Vagina (tissue), 2 donors: ENCODE results near the gene SCN5A. TPM values are rescaled to one million over a fixed set of nuclear protein-coding genes. Genes with fewer than 3 reads are reported as not detected.

Source experiments
- DNase-seq, 2 donors: peaks; one replicate each; pipeline ENCODE4 v3.0.0-alpha.2; 2017; ENCODE audit errors: extremely low spot score in 2 of 2
- H3K27ac ChIP-seq: fragments of 200-600 bp; sonication (generic); one replicate; pipeline ENCODE4 v1.5.1; 2019
- H3K27me3 ChIP-seq: fragments of 200-600 bp; sonication (generic); one replicate; pipeline ENCODE4 v1.5.1; 2019
- H3K36me3 ChIP-seq, 2 donors: fragments of 200-600 bp; sonication (generic); one replicate each; pipeline ENCODE4 v1.5.1; 2017 to 2019
- H3K4me1 ChIP-seq: fragments of 200-600 bp; sonication (generic); one replicate; pipeline ENCODE4 v1.5.1; 2019
- H3K4me3 ChIP-seq, 2 donors: fragments of 200-600 bp; sonication (generic); 1 replicate in 1 of 2; 2 replicates in 1 of 2; pipeline ENCODE4 v1.5.1; 2016 to 2019
- H3K9me3 ChIP-seq: fragments of 200-600 bp; sonication (generic); one replicate; pipeline ENCODE4 v1.5.1; 2019
- POLR2A ChIP-seq, 2 donors: fragments of 450-650 bp; IDR thresholded peaks; one replicate each; pipeline ENCODE4 v1.6.1; 2017; ENCODE audit warnings: antibody characterized with exemption in 2 of 2, mild to moderate bottlenecking in 2 of 2, moderate library complexity in 2 of 2
- POLR2AphosphoS5 ChIP-seq, 2 donors: sonication (generic); formaldehyde crosslinking; IDR thresholded peaks; one replicate each; pipeline ENCODE4 v1.9.0; 2017; ENCODE audit warnings: antibody characterized with exemption in 2 of 2, mild to moderate bottlenecking in 2 of 2, low read depth in 1 of 2; ENCODE audit not compliant: insufficient read depth in 1 of 2
- intact Hi-C: fragments of 100-400 bp; cut with DNase I; formaldehyde crosslinking; loops from one replicate; pipeline ENCODE4 v1.15.1; 2023
- total RNA-seq: library from RNA; depleted of rRNA; stranded (reverse); fragments of >200 nt; gene quantifications from one replicate; pipeline ENCODE4 v1.2.3, GENCODE V29; 2016
- TF ChIP-seq, protein P1 (sequence below), 3 experiments: fragments of 450-650 bp in 2 of 3; fragments of 200-600 bp in 1 of 3; sonication (generic) in 1 of 3; IDR thresholded peaks; one replicate each; pipeline ENCODE4 v1.5.1; 2017 to 2019; ENCODE audit warnings: antibody characterized with exemption in 3 of 3, mild to moderate bottlenecking in 2 of 3, moderate library complexity in 2 of 3

The SCN5A gene
- total RNA-seq, 1 donor from 2014 or later: 9.3 TPM

DNA sequence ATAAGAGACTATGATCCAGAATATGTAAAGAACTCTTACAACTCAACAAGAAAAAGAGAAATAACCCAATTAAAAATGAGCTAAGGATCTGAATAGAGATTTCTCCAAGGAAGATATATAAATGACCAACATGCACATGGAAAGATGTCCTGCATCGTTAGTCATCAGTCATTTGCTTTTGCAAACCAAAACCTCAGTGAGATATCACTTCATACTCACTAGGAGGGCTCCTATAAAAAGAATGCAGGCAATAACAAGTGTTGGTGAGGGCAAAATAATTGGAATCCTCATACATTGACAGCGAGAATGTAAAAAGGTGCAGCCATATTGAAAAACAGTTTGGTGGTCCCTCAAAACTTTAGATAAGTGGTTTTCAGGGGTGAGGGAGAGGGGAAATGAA lies 96.4 kb downstream of the SCN5A start:
- Histone ChIP-seq H3K4me3 (no peak overlapping the region), H3K9me3 (no peaks in the 10 kb centered on the region), H3K27ac (no peak overlapping the region), H3K36me3 (no peaks in the 10 kb centered on the region), H3K27me3 (no peaks in the 10 kb centered on the region), H3K4me1 (no peaks in the 10 kb centered on the region)
- TF ChIP-seq, protein P1, sequence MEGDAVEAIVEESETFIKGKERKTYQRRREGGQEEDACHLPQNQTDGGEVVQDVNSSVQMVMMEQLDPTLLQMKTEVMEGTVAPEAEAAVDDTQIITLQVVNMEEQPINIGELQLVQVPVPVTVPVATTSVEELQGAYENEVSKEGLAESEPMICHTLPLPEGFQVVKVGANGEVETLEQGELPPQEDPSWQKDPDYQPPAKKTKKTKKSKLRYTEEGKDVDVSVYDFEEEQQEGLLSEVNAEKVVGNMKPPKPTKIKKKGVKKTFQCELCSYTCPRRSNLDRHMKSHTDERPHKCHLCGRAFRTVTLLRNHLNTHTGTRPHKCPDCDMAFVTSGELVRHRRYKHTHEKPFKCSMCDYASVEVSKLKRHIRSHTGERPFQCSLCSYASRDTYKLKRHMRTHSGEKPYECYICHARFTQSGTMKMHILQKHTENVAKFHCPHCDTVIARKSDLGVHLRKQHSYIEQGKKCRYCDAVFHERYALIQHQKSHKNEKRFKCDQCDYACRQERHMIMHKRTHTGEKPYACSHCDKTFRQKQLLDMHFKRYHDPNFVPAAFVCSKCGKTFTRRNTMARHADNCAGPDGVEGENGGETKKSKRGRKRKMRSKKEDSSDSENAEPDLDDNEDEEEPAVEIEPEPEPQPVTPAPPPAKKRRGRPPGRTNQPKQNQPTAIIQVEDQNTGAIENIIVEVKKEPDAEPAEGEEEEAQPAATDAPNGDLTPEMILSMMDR (IDR thresholded peaks at IDR 0.05): no peak
- TF ChIP-seq POLR2A (IDR thresholded peaks at IDR 0.05): no peak
- no peak for TF ChIP-seq POLR2AphosphoS5 (IDR thresholded peaks at IDR 0.05; ENCODE audit: insufficient read depth in 1 of 2, low read depth in 1 of 2)
- no peak for DNase-seq
- intact Hi-C loops: no loop called here

DNA sequence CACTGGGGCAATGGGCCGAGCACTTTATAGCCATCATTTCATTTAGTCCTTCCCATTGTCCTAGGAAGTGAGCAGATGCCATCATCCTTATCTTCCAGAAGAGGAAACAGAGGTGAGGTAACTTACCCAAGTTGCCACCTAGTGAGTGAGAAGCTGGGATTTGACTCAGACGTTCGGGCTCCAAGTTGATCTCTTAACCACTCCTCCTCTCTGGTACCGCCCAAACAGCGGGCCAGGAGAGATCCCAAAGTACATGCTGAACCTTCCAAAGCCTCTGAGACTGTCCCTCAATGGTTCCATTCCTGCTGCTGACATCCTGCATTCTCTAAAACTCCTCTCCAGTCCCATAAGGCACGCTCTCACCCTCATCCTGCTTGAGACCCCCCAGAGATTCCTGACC lies 97.1 kb downstream of the SCN5A start:
- intact Hi-C loops: no loop called here
- no peak overlapping the region for H3K27ac ChIP-seq
- DNase-seq: peak in 1 of 2 donors; percentile 72
- TF ChIP-seq POLR2A (IDR thresholded peaks at IDR 0.05) (no peak), POLR2AphosphoS5 (IDR thresholded peaks at IDR 0.05; ENCODE audit: insufficient read depth in 1 of 2, low read depth in 1 of 2) (no peak)
- TF ChIP-seq, protein P1 (IDR thresholded peaks at IDR 0.05): no peak
- no peaks in the 10 kb centered on the region for H3K9me3 ChIP-seq
- no peak overlapping the region for H3K4me3 ChIP-seq
- no peaks in the 10 kb centered on the region for H3K4me1 ChIP-seq
- H3K27me3 ChIP-seq: no peaks in the 10 kb centered on the region
- no peaks in the 10 kb centered on the region for H3K36me3 ChIP-seq

DNA sequence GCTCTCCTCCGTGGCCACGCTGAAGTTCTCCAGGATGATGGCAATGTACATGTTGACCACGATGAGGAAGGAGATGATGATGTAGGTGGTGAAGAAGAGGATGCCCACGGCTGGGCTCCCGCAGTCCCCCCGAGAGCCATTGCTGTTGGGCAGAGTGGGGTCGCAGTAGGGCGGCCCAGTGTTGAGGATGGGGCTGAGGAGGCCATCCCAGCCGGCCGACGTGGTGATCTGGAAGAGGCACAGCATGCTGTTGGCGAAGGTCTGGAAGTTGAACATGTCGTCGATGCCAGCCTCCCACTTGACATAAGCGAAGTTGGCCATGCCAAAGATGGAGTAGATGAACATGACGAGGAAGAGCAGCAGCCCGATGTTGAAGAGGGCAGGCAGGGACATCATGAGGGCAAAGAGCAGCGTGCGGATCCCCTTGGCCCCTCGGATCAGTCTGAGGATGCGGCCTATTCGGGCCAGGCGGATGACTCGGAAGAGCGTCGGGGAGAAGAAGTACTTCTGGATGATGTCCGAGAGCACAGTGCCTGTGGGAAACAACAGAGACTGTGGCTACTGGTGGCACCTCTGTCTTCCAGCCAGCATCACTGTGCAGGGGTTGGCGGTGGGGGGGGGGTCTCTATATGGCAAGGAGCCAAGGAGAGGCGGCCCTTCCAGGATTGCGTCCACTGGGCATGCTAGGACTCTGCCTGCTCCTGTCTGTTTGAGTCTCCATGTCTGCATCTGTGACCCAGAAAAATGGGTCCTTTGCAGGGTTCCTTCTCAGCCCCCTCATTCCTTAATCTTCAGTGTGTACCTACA lies 98.3 kb downstream of the SCN5A start:
- Histone ChIP-seq H3K36me3 (no peaks in the 10 kb centered on the region), H3K27me3 (no peaks in the 10 kb centered on the region), H3K4me1 (no peaks in the 10 kb centered on the region), H3K4me3 (no peak overlapping the region), H3K9me3 (no peaks in the 10 kb centered on the region), H3K27ac (no peak overlapping the region)
- DNase-seq: peak in 1 of 2 donors; percentile 88
- no peak for TF ChIP-seq POLR2A (IDR thresholded peaks at IDR 0.05)
- TF ChIP-seq, protein P1 (IDR thresholded peaks at IDR 0.05): no peak
- no peak for TF ChIP-seq POLR2AphosphoS5 (IDR thresholded peaks at IDR 0.05; ENCODE audit: insufficient read depth in 1 of 2, low read depth in 1 of 2)
- intact Hi-C loops: no loop called here

GRCh38 chr3:38549957-38550840 lies 99.3 kb downstream of the SCN5A start:
- H3K27me3 ChIP-seq: no peaks in the 10 kb centered on the region
- intact Hi-C loops: no loop called here
- no peak overlapping the region for H3K27ac ChIP-seq
- H3K36me3 ChIP-seq: no peaks in the 10 kb centered on the region
- no peaks in the 10 kb centered on the region for H3K9me3 ChIP-seq
- no peaks in the 10 kb centered on the region for H3K4me1 ChIP-seq
- DNase-seq: peak in 1 of 2 donors; percentile 88
- TF ChIP-seq, protein P1 (IDR thresholded peaks at IDR 0.05): no peak
- no peak for TF ChIP-seq POLR2AphosphoS5 (IDR thresholded peaks at IDR 0.05; ENCODE audit: insufficient read depth in 1 of 2, low read depth in 1 of 2)
- TF ChIP-seq POLR2A (IDR thresholded peaks at IDR 0.05): no peak
- H3K4me3 ChIP-seq: no peak overlapping the region
